Neural cell (in vitro differentiated cells): ENCODE measurements around the gene DENND4A.

ENCODE experiments used
- CTCF ChIP-seq: fragments of 450-650 bp; IDR thresholded peaks from 2 replicates; pipeline ENCODE4 v1.5.1; 2014; ENCODE audit warnings: antibody characterized with exemption, mild to moderate bottlenecking, moderate library complexity; ENCODE audit not compliant: poor library complexity, severe bottlenecking
- EP300 ChIP-seq: fragments of 450-650 bp; conservative IDR thresholded peaks from 2 replicates; pipeline ENCODE4 v1.6.1; 2014; ENCODE audit warnings: antibody characterized with exemption, mild to moderate bottlenecking, moderate library complexity; ENCODE audit not compliant: poor library complexity, severe bottlenecking
- EZH2 ChIP-seq: fragments of 200-600, 300-800 bp; shearing (Covaris generic), sonication (generic); IDR thresholded peaks from 2 replicates; pipeline ENCODE4 v1.6.1; 2014; ENCODE audit warnings: antibody characterized with exemption, low read length, borderline replicate concordance, mild to moderate bottlenecking; ENCODE audit not compliant: insufficient read depth, poor library complexity, severe bottlenecking
- POLR2AphosphoS5 ChIP-seq: IDR thresholded peaks from 2 replicates; pipeline ENCODE4 v1.6.1; 2012
- SMC3 ChIP-seq: fragments of 450-650 bp; conservative IDR thresholded peaks from 2 replicates; pipeline ENCODE4 v1.6.1; 2014; ENCODE audit warnings: antibody characterized with exemption, mild to moderate bottlenecking, moderate library complexity; ENCODE audit not compliant: poor library complexity

GRCh38 chr15:65623103-65623502 is 169.0 kb downstream of the DENND4A start:
- TF ChIP-seq CTCF (no peak), POLR2AphosphoS5 (no peak), EP300 (no peak), SMC3 (no peak), EZH2 (no peak)
